GM18505 (cell line): ENCODE measurements around the gene LRRN4.

ENCODE experiments used
- ATAC-seq: cut with Tn5 transposase; IDR thresholded peaks from one replicate; pipeline ENCODE4 v1.9.1; 2021; ENCODE audit not compliant: unreplicated experiment
- POLR2A ChIP-seq: IDR thresholded peaks from 4 replicates; pipeline ENCODE4 v1.6.1; 2011; ENCODE audit warnings: borderline replicate concordance; ENCODE audit not compliant: insufficient read depth, insufficient read length; ENCODE audit errors: extremely low read depth

LRRN4 gene

GRCh38 chr20:6053776-6054688 lies at the start of gene LRRN4:
TSS of gene LRRN4 (minus strand) at chr20:6054060. CDS start at chr20:6052799, 1,261 bp downstream.
- no peak for TF ChIP-seq POLR2A

GRCh38 chr20:6103301-6103700 lies 49.4 kb upstream of the LRRN4 start:
- TF ChIP-seq POLR2A = no peak
- ATAC-seq = no peak

More at GRCh38 chr20:6053776-6054688, at the start of gene LRRN4:
- ATAC-seq = no peak

- TF ChIP-seq POLR2A = no peak
- ATAC-seq = no peak
Measured at GRCh38 chr20:6101346-6101745, 47.5 kb upstream of the LRRN4 start.

- no peak for TF ChIP-seq POLR2A
- no peak for ATAC-seq
Measured at GRCh38 chr20:6100246-6100645, 46.4 kb upstream of the LRRN4 start.

- no peak for TF ChIP-seq POLR2A
Measured at GRCh38 chr20:6099819-6100218, 46.0 kb upstream of the LRRN4 start.

GRCh38 chr20:6095409-6095808 lies 41.5 kb upstream of the LRRN4 start:
- TF ChIP-seq POLR2A = no peak

More at GRCh38 chr20:6099819-6100218, 46.0 kb upstream of the LRRN4 start:
- no peak for ATAC-seq

GRCh38 chr20:6094565-6094964 lies 40.7 kb upstream of the LRRN4 start:
- ATAC-seq = no peak
- TF ChIP-seq POLR2A = no peak

More at GRCh38 chr20:6095409-6095808, 41.5 kb upstream of the LRRN4 start:
- ATAC-seq = no peak

- TF ChIP-seq POLR2A = no peak
- no peak for ATAC-seq
Measured at GRCh38 chr20:6094063-6094462, 40.2 kb upstream of the LRRN4 start.

GRCh38 chr20:6091661-6092060 lies 37.8 kb upstream of the LRRN4 start:
- no peak for TF ChIP-seq POLR2A
- no peak for ATAC-seq

GRCh38 chr20:6086868-6087267 lies 33.0 kb upstream of the LRRN4 start:
- TF ChIP-seq POLR2A = no peak
- ATAC-seq = no peak

GRCh38 chr20:6083926-6084325 lies 30.1 kb upstream of the LRRN4 start:
- no peak for ATAC-seq
- TF ChIP-seq POLR2A = no peak

GRCh38 chr20:6081236-6081635 lies 27.4 kb upstream of the LRRN4 start:
- ATAC-seq = no peak
- TF ChIP-seq POLR2A = no peak

GRCh38 chr20:6079016-6079415 lies 25.2 kb upstream of the LRRN4 start:
- ATAC-seq = no peak
- TF ChIP-seq POLR2A = no peak
